Right cardiac atrium (tissue), 5 donors: ENCODE results near the gene GFPT1. TPM values are rescaled to one million over a fixed set of nuclear protein-coding genes. Genes with fewer than 3 reads are reported as not detected.

Experiments
- ATAC-seq, 2 donors: fragments of 200-7000 bp; cut with Tn5 transposase; one replicate each; pipeline versions ENCODE4 v1.8.0 to v1.9.1; 2020; ENCODE audit warnings: moderate library complexity in 2 of 2, mild to moderate bottlenecking in 1 of 2
- DNase-seq, 3 donors: peaks; one replicate each; pipeline ENCODE4 v3.0.0-alpha.2; 2020
- H3K27ac ChIP-seq: one replicate; pipeline ENCODE4 v1.5.1; 2013; ENCODE audit warnings: mild to moderate bottlenecking, low read length, control low read depth, moderate library complexity
- H3K27me3 ChIP-seq: one replicate; pipeline ENCODE4 v1.6.1; 2013; ENCODE audit not compliant: control insufficient read depth, insufficient read depth
- H3K4me1 ChIP-seq: one replicate; pipeline ENCODE4 v1.6.1; 2013; ENCODE audit warnings: low read length; ENCODE audit not compliant: control insufficient read depth, insufficient read depth
- H3K4me3 ChIP-seq: one replicate; pipeline ENCODE4 v1.5.1; 2013; ENCODE audit warnings: low read length, control low read depth
- H3K9me3 ChIP-seq: one replicate; pipeline ENCODE4 v1.6.1; 2013; ENCODE audit warnings: low read length; ENCODE audit not compliant: control insufficient read depth
- WGBS: extraction: QIAGEN DNeasy Blood & Tissue Kit; methylation state at CpG from one replicate; pipeline ENCODE4 v1.1.7; 2013; 5-methylcytosine and 5-hydroxymethylcytosine counted together
- intact Hi-C, 4 donors: fragments of 100-400 bp; cut with DNase I; formaldehyde crosslinking; loops; one replicate each; pipeline versions ENCODE4 v1.11.0 to v1.14.0; 2022 to 2023
- polyA plus RNA-seq: library from polyadenylated mRNA; stranded (reverse); fragments of 200-250 nt; gene quantifications from one replicate; pipeline ENCODE4 v1.2.3, GENCODE V29; 2013
- total RNA-seq, 4 donors: library from RNA; stranded (reverse); fragmentation: NEBNext Ultra II Directional; extraction: Animal tissue kit (Norgen Biotek cat#: 25700); gene quantifications; one replicate each; pipeline ENCODE4 v1.2.1, GENCODE V29; 2021
- donor health status: healthy with polysubstance abuse.
- donor health status: DM: no; HTN: yes; CAD: no.
- donor health status: DM: no; HTN: no; CAD: no.
- donor health status: DM: no; HTN: yes; CAD: no; lungs with severe emphysema.
- donor health status: DM: yes; HTN: yes; CAD: no.

Gene GFPT1
- total and polyA plus RNA-seq, 5 donors, result 7.2 to 53.3 (median 35.5) TPM

GRCh38 chr2:69400121-69400520 is 13.1 kb upstream of the GFPT1 start:
- DNase-seq (no peak), ATAC-seq (no peak)
- H3K4me1 ChIP-seq, result no peaks in the 10 kb centered on the region
- intact Hi-C loops, result no loop called here
- no peak overlapping the region for H3K4me3 ChIP-seq
- H3K27ac ChIP-seq, result no peak overlapping the region
- no peaks in the 10 kb centered on the region for H3K9me3 ChIP-seq
- 98% methylated on average over 3 of the region's 3 CpGs for WGBS
- H3K27me3 ChIP-seq, result no peaks in the 10 kb centered on the region

GRCh38 chr2:69397234-69397633 is 10.2 kb upstream of the GFPT1 start:
- ATAC-seq, result peak; percentile 41 to 84
- no peaks in the 10 kb centered on the region for H3K9me3 ChIP-seq
- no peak overlapping the region for H3K27ac ChIP-seq
- H3K4me3 ChIP-seq, result no peak overlapping the region
- DNase-seq, result no peak
- no peaks in the 10 kb centered on the region for H3K27me3 ChIP-seq
- no peaks in the 10 kb centered on the region for H3K4me1 ChIP-seq
- intact Hi-C loops, result no loop called here

GRCh38 chr2:69395866-69396265 is 8.8 kb upstream of the GFPT1 start:
- no peaks in the 10 kb centered on the region for H3K4me1 ChIP-seq
- H3K9me3 ChIP-seq, result no peaks in the 10 kb centered on the region
- ATAC-seq (no peak), DNase-seq (no peak)
- 17% methylated on average over 1 of the region's 1 CpG for WGBS
- intact Hi-C loops, result no loop called here
- H3K27me3 ChIP-seq, result no peaks in the 10 kb centered on the region
- no peak overlapping the region for H3K27ac ChIP-seq
- H3K4me3 ChIP-seq, result no peak overlapping the region

DNA sequence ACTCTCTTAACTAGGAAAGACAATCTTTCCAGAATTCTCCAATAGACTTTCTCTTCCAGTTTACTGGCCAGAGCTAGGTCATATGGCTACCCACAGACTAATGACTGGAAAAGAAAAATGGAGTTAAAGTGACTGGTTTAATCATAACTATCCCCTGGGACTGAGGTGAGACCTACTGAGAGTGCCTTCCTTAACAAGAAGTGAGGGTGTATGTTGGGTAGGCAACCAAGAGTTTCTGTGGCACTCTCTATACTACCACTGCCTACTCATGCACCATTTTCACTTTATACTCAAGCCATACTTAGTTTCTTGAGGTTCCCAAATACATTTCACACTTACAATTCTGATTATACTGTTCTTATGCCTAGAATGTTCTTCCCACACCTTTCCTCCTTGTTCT is 6.9 kb upstream of the GFPT1 start:
- Histone ChIP-seq H3K9me3 (no peaks in the 10 kb centered on the region), H3K27ac (no peak overlapping the region), H3K4me3 (no peak overlapping the region), H3K27me3 (no peaks in the 10 kb centered on the region), H3K4me1 (no peaks in the 10 kb centered on the region)
- ATAC-seq (no peak), DNase-seq (no peak)
- intact Hi-C loops, result no loop called here

DNA sequence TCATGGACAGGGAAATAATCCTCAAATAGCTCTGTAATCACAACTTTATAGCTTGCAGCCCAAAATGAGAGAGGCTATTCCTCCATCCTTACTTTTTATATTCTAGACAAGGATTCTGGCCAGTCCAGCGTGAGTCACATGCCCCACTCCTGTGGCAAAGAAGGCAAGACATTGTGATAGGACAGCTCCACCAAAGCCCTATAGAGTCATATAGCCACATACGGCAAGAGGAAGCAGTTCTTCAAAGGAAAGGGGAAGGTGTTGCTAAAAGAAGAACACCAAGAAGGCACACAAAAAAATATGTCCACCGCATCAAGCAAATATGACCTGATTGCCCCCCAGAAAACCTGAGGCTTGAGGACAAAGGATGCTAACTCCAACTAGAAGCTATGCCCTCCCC is 3.4 kb upstream of the GFPT1 start:
- no peak for DNase-seq
- no peaks in the 10 kb centered on the region for H3K27me3 ChIP-seq
- ATAC-seq, result no peak
- intact Hi-C loops, result no loop called here
- H3K4me1 ChIP-seq, result no peaks in the 10 kb centered on the region
- no peak overlapping the region for H3K27ac ChIP-seq
- 81% methylated on average over 3 of the region's 3 CpGs for WGBS
- no peak overlapping the region for H3K4me3 ChIP-seq
- H3K9me3 ChIP-seq, result no peaks in the 10 kb centered on the region

DNA sequence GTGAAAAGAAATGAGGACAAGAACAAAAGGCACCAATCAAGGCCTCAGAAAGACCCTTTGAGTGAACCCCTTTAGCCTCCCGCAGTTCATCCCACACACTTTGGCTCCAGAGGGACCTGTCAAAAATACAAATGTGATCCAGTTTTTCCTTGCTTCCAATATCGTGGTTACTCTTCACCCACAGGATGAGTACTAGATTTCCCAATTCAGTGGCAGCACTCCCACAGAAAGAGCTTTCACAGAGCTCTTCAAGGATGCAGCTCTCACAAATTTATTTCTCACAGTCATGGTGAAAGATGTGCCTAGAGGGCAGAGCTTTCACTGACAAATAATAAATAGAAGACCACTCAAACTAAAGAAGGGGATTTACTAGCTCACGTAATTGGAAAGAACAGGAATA is 3.0 kb upstream of the GFPT1 start:
- H3K9me3 ChIP-seq, result no peaks in the 10 kb centered on the region
- ATAC-seq, result no peak
- H3K4me3 ChIP-seq, result no peak overlapping the region
- no peak overlapping the region for H3K27ac ChIP-seq
- H3K27me3 ChIP-seq, result no peaks in the 10 kb centered on the region
- no peaks in the 10 kb centered on the region for H3K4me1 ChIP-seq
- no peak for DNase-seq
- intact Hi-C loops, result no loop called here
- WGBS, result 80% methylated on average over 3 of the region's 3 CpGs

GRCh38 chr2:69389271-69389670 is 2.2 kb upstream of the GFPT1 start:
- no peak for DNase-seq
- Histone ChIP-seq H3K4me1 (no peaks in the 10 kb centered on the region), H3K4me3 (no peak overlapping the region), H3K9me3 (no peaks in the 10 kb centered on the region), H3K27me3 (no peaks in the 10 kb centered on the region), H3K27ac (no peak overlapping the region)
- ATAC-seq, result no peak
- 90% methylated on average over 3 of the region's 3 CpGs for WGBS
- intact Hi-C loops, result no loop called here

GRCh38 chr2:69387770-69388481 is 899 bp upstream of the GFPT1 start:
- Histone ChIP-seq H3K27ac (peak overlapping the region; percentile 42), H3K4me1 (no peaks in the 10 kb centered on the region), H3K9me3 (no peaks in the 10 kb centered on the region), H3K4me3 (peak overlapping the region; percentile 88), H3K27me3 (no peaks in the 10 kb centered on the region)
- WGBS, result 64% methylated on average over 14 of the region's 14 CpGs
- ATAC-seq, result peak in 1 of 2 donors; percentile 4
- intact Hi-C loops, result no loop called here
- no peak for DNase-seq

DNA sequence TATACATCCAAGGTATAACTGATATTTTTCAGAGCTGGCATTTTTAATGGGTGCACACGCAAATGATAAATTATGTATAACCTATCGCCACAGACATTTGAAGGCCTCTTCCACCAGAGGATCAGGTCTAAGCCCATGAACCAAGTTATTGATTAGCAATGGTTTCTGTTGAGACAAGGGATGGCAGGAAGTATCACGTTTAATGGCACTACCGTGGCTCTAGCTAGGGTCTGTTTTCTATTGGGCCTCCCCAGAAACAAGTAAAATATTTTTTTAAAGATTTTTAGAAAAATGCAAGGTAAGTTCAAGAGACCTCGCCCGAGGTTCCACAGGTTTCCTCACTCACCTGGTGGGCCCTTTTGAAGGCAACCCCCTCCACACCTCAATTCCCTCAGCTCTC is 667 bp downstream of the GFPT1 start:
- no peaks in the 10 kb centered on the region for H3K9me3 ChIP-seq
- 6% methylated on average over 6 of the region's 6 CpGs for WGBS
- DNase-seq (no peak), ATAC-seq (no peak)
- H3K27ac ChIP-seq, result no peak overlapping the region
- H3K27me3 ChIP-seq, result no peaks in the 10 kb centered on the region
- no peaks in the 10 kb centered on the region for H3K4me1 ChIP-seq
- intact Hi-C loops, result no loop called here
- peak overlapping the region; percentile 88 for H3K4me3 ChIP-seq

- Histone ChIP-seq H3K4me1 (no peaks in the 10 kb centered on the region), H3K27ac (no peak overlapping the region), H3K27me3 (no peaks in the 10 kb centered on the region), H3K4me3 (peak overlapping the region; percentile 88), H3K9me3 (no peaks in the 10 kb centered on the region)
- 59% methylated on average over 8 of the region's 8 CpGs for WGBS
- no peak for ATAC-seq
- intact Hi-C loops, result no loop called here
- no peak for DNase-seq
These were observed 1.4 kb downstream of the GFPT1 start for GRCh38 chr2:69385443-69386151.

GRCh38 chr2:69384618-69385081 is 2.4 kb downstream of the GFPT1 start:
- no peaks in the 10 kb centered on the region for H3K9me3 ChIP-seq
- no peak overlapping the region for H3K4me3 ChIP-seq
- 95% methylated on average over 5 of the region's 5 CpGs for WGBS
- H3K4me1 ChIP-seq, result no peaks in the 10 kb centered on the region
- no peak overlapping the region for H3K27ac ChIP-seq
- ATAC-seq (no peak), DNase-seq (no peak)
- intact Hi-C loops, result no loop called here
- H3K27me3 ChIP-seq, result no peaks in the 10 kb centered on the region
